ENCODE results near the gene SORCS2. TPM values are rescaled to one million over a fixed set of nuclear protein-coding genes. Genes with fewer than 3 reads are reported as not detected.

Gene SORCS2
- total and polyA plus RNA-seq, 2 experiments from 2014 or later: 0.38 to 1.4 TPM

DNA sequence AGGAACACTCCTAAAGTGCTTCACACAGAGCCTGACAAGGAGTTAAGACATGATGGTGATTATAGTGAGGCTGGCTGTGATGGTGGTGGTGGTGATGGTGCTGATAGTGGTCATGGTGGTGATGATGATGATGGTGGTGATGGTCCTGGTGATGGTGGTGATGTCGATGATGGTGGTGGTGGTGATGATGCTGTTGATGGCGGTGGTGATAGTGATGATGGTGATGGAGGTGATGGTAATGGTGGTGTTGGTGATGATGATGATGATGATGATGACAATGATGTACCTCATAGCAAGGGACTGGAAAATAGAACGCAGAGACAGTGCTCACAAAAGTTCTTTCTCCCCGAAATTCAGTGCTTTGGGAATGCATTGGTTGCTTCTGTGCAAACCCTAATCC, 276.7 kb downstream of the SORCS2 start:
- Histone ChIP-seq H2AFZ (no peak overlapping the region), H3K27me3 (replicated peaks; ENCODE audit: insufficient read depth) (peaks cover 9% of the 10 kb centered on the region; the same call in 1 of the 2 replicates), H3K4me2 (ENCODE audit: unreplicated experiment) (no peak overlapping the region), H3K9ac (no peak overlapping the region), H3K9me2 (ENCODE audit: insufficient read depth) (no peaks in the 10 kb centered on the region), H3K4me3 (no peak overlapping the region), H3K9me3 (ENCODE audit: low read depth) (no peaks in the 10 kb centered on the region), H3K36me3 (ENCODE audit: low read depth) (no peaks in the 10 kb centered on the region), H3K4me1 (ENCODE audit: insufficient read depth) (no peaks in the 10 kb centered on the region), H3K79me2 (ENCODE audit: insufficient read depth) (no peaks in the 10 kb centered on the region), H3K27ac (no peak overlapping the region), H4K20me1 (ENCODE audit: insufficient read depth) (no peaks in the 10 kb centered on the region), H3F3A (ENCODE audit: insufficient read depth) (no peaks in the 10 kb centered on the region)
- WGBS, 2 experiments (ENCODE audit: low coverage in 1 of 2, low lambda C conversion rate in 2 of 2, missing lambda C conversion rate in 2 of 2): 39 to 48% methylated on average over 4 of the region's 4 CpGs
- in situ Hi-C loops (cut with MboI): no loop called here
- no peak for DNase-seq
- no peak for TF ChIP-seq EZH2 (IDR thresholded peaks at IDR 0.05; ENCODE audit: insufficient read depth, poor library complexity, severe bottlenecking)

DNA sequence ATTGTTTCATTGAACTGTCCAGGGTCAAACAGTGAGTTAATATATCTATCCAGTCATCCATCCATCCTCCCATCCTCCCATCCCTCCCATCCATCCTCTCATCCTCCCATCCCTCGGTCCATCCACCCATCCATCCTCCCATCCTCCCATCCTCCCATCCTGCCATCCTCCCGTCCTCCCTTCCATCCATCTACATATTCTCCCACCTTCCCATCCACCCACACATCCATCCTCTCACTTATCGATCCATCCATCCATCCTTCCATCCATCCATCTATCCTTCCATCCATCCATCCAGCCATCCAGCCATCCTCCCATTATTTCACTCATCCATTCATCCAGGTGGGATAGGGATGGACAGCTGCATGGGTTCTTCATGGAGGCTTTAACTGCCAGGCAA, 277.8 kb downstream of the SORCS2 start:
- in situ Hi-C loops (cut with MboI): no loop called here

DNA sequence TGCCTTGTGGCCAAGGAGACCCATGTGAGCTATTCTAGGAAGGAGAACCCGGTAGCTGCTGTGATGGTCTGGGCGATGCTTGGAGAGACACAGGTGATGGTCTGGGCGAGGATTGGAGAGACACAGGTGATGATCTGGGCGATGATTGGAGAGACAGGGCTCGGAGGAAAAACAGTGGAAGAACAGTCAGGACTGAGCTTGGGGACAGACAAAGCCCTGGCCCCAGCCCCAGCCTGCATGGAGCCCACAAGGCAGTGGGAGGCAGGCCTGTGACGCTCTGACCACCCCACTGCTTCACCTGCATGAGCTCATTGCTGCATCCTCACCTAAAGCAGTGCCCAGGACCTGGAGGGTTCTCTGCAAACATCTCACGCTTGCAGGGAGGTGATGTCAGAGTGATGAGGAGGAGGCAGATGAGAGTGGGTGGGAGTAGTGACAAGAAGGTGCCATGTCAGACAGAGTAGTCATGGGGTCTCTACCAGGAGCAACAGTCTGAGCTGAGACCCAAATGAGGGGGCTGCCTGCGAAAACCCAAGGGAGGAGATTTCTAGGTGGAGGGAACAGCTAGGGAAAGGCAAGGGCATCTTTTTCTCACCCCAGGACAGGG, 278.3 kb downstream of the SORCS2 start:
- in situ Hi-C loops (cut with MboI): no loop called here
- no peak for DNase-seq
- Histone ChIP-seq H2AFZ (no peak overlapping the region), H3F3A (ENCODE audit: insufficient read depth) (no peaks in the 10 kb centered on the region), H3K9me3 (ENCODE audit: low read depth) (no peaks in the 10 kb centered on the region), H3K9ac (no peak overlapping the region), H3K4me1 (ENCODE audit: insufficient read depth) (no peaks in the 10 kb centered on the region), H3K27me3 (replicated peaks; ENCODE audit: insufficient read depth) (peaks cover 9% of the 10 kb centered on the region; the same call in 1 of the 2 replicates), H3K27ac (no peak overlapping the region), H3K79me2 (ENCODE audit: insufficient read depth) (no peaks in the 10 kb centered on the region), H3K4me3 (no peak overlapping the region), H3K9me2 (ENCODE audit: insufficient read depth) (no peaks in the 10 kb centered on the region), H4K20me1 (ENCODE audit: insufficient read depth) (no peaks in the 10 kb centered on the region), H3K4me2 (ENCODE audit: unreplicated experiment) (no peak overlapping the region), H3K36me3 (ENCODE audit: low read depth) (no peaks in the 10 kb centered on the region)
- TF ChIP-seq EZH2phosphoT487 (IDR thresholded peaks at IDR 0.05; ENCODE audit: insufficient read depth, low read depth): no peak
- no peak for TF ChIP-seq EZH2 (IDR thresholded peaks at IDR 0.05; ENCODE audit: insufficient read depth, poor library complexity, severe bottlenecking)
- WGBS, 2 experiments (ENCODE audit: low coverage in 1 of 2, low lambda C conversion rate in 2 of 2, missing lambda C conversion rate in 2 of 2): 39 to 44% methylated on average over 8 of the region's 8 CpGs

More for the DNA sequence above, 277.8 kb downstream of the SORCS2 start:
- 9 to 34% methylated on average over 2 to 3 of the region's 3 CpGs for WGBS, 2 experiments (ENCODE audit: low coverage in 1 of 2, low lambda C conversion rate in 2 of 2, missing lambda C conversion rate in 2 of 2)
- Histone ChIP-seq H3K9me2 (ENCODE audit: insufficient read depth) (no peaks in the 10 kb centered on the region), H3K4me2 (ENCODE audit: unreplicated experiment) (no peak overlapping the region), H3F3A (ENCODE audit: insufficient read depth) (no peaks in the 10 kb centered on the region), H3K9ac (no peak overlapping the region), H3K4me1 (ENCODE audit: insufficient read depth) (no peaks in the 10 kb centered on the region), H2AFZ (no peak overlapping the region), H3K9me3 (ENCODE audit: low read depth) (no peaks in the 10 kb centered on the region), H3K27me3 (replicated peaks; ENCODE audit: insufficient read depth) (peaks cover 9% of the 10 kb centered on the region; the same call in 1 of the 2 replicates), H3K27ac (no peak overlapping the region), H4K20me1 (ENCODE audit: insufficient read depth) (no peaks in the 10 kb centered on the region), H3K36me3 (ENCODE audit: low read depth) (no peaks in the 10 kb centered on the region), H3K4me3 (no peak overlapping the region), H3K79me2 (ENCODE audit: insufficient read depth) (no peaks in the 10 kb centered on the region)
- DNase-seq: no peak
- no peak for TF ChIP-seq EZH2phosphoT487 (IDR thresholded peaks at IDR 0.05; ENCODE audit: insufficient read depth, low read depth)

DNA sequence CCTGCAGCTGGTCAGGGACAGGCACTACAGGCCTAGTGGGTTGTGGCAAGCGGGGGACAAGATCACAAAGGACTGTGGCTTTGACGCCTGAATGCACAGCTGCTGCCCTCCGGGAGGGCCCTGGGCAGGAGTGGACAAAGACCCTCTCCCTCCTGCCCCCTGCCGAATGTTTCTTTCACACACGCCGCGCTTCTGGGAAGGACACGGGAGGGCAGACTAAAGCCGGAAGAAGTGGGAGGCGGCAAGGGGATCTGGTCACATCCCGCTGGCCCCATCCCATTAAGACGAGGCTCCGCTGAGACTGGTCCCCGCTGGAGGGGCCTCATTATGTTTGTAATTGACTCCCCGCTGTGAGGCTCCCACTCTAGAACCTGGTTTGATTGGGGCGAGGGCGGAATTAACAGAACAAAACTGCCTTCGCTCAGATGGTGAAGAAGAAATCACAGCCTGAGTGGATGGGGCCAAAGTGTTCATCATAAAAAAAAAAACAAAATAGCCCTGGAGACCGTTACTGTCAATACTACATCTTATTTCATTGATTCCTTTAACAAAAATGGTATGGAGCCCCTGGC, 280.2 kb downstream of the SORCS2 start:
- no peak for DNase-seq
- Histone ChIP-seq H3K9me2 (ENCODE audit: insufficient read depth) (no peaks in the 10 kb centered on the region), H3K9me3 (ENCODE audit: low read depth) (no peaks in the 10 kb centered on the region), H3K4me2 (ENCODE audit: unreplicated experiment) (no peak overlapping the region), H3K79me2 (ENCODE audit: insufficient read depth) (no peaks in the 10 kb centered on the region), H3K27me3 (replicated peaks; ENCODE audit: insufficient read depth) (peaks cover 9% of the 10 kb centered on the region; the same call in 1 of the 2 replicates), H4K20me1 (ENCODE audit: insufficient read depth) (no peaks in the 10 kb centered on the region), H3K9ac (no peak overlapping the region), H3K4me3 (no peak overlapping the region), H3K4me1 (ENCODE audit: insufficient read depth) (no peaks in the 10 kb centered on the region), H2AFZ (no peak overlapping the region), H3F3A (ENCODE audit: insufficient read depth) (no peaks in the 10 kb centered on the region), H3K36me3 (ENCODE audit: low read depth) (no peaks in the 10 kb centered on the region), H3K27ac (no peak overlapping the region)
- TF ChIP-seq EZH2 (IDR thresholded peaks at IDR 0.05; ENCODE audit: insufficient read depth, poor library complexity, severe bottlenecking) (no peak), EZH2phosphoT487 (IDR thresholded peaks at IDR 0.05; ENCODE audit: insufficient read depth, low read depth) (no peak)
- in situ Hi-C loops (cut with MboI): no loop called here
- WGBS, 2 experiments (ENCODE audit: low coverage in 1 of 2, low lambda C conversion rate in 2 of 2, missing lambda C conversion rate in 2 of 2): 69 to 73% methylated on average over 19 of the region's 19 CpGs

Data from GM23248 (cell line).